Small intestine (tissue), 7 donors: ENCODE measurements around the gene ADAMTS2. TPM values are rescaled to one million over a fixed set of nuclear protein-coding genes. Genes with fewer than 3 reads are reported as not detected.

Source experiments
- DNase-seq, 2 donors: peaks; one replicate each; pipeline versions ENCODE4 v3.0.0 to v3.0.0-alpha.2; 2013
- FAIRE-seq: peaks from 2 replicates; lab custom pipeline; 2012; peaks lifted over from hg19 to GRCh38; lab: Jason Lieb, UNC
- H3K27ac ChIP-seq, 3 donors: one replicate each; pipeline ENCODE4 v1.5.1; 2013; ENCODE audit warnings: low read length in 2 of 3, mild to moderate bottlenecking in 2 of 3, control low read depth in 1 of 3, inconsistent platforms in 1 of 3, low read depth in 1 of 3, moderate library complexity in 1 of 3
- H3K27me3 ChIP-seq, 3 donors: one replicate each; pipeline ENCODE4 v1.6.1; 2013; ENCODE audit warnings: low read length in 3 of 3, inconsistent platforms in 1 of 3; ENCODE audit not compliant: control insufficient read depth in 3 of 3, insufficient read depth in 3 of 3
- H3K36me3 ChIP-seq, 3 donors: one replicate each; pipeline ENCODE4 v1.6.1; 2013; ENCODE audit warnings: low read length in 3 of 3, inconsistent platforms in 1 of 3, low read depth in 1 of 3, mild to moderate bottlenecking in 1 of 3, moderate library complexity in 1 of 3; ENCODE audit not compliant: control insufficient read depth in 3 of 3, insufficient read depth in 2 of 3
- H3K4me1 ChIP-seq, 3 donors: one replicate each; pipeline ENCODE4 v1.6.1; 2013; ENCODE audit warnings: low read length in 2 of 3, inconsistent platforms in 1 of 3, low read depth in 1 of 3, mild to moderate bottlenecking in 1 of 3, moderate library complexity in 1 of 3; ENCODE audit not compliant: control insufficient read depth in 3 of 3, insufficient read depth in 2 of 3
- H3K4me3 ChIP-seq, 3 donors: one replicate each; pipeline ENCODE4 v1.5.1; 2013; ENCODE audit warnings: low read length in 3 of 3, control low read depth in 1 of 3, inconsistent platforms in 1 of 3, low read depth in 1 of 3, mild to moderate bottlenecking in 1 of 3, moderate library complexity in 1 of 3
- H3K9me3 ChIP-seq, 2 donors: one replicate each; pipeline ENCODE4 v1.6.1; 2013; ENCODE audit warnings: low read depth in 1 of 2, low read length in 1 of 2; ENCODE audit not compliant: control insufficient read depth in 2 of 2, insufficient read depth in 1 of 2
- WGBS, 3 donors: extraction: QIAGEN DNeasy Blood & Tissue Kit; methylation state at CpG; one replicate each; pipeline ENCODE4 v1.1.7; 2013; 5-methylcytosine and 5-hydroxymethylcytosine counted together
- polyA plus RNA-seq, 4 donors: library from polyadenylated mRNA; stranded (reverse) in 3 of 4; unstranded in 1 of 4; fragments of 200-250 nt in 3 of 4; fragments of 120-200 nt in 1 of 4; gene quantifications; one replicate each; pipeline versions ENCODE4 v1.2.1 to v1.2.3, GENCODE V29; 2013
- donor health status: healthy with polysubstance abuse.
- donor health status: control.
- donor health status: control.
- donor health status: Bipolar disorder and iron deficiency.
- donor health status: healthy.

Gene ADAMTS2
- polyA plus RNA-seq, 4 donors: 0.22 to 6.3 (median 2.4) TPM

DNA sequence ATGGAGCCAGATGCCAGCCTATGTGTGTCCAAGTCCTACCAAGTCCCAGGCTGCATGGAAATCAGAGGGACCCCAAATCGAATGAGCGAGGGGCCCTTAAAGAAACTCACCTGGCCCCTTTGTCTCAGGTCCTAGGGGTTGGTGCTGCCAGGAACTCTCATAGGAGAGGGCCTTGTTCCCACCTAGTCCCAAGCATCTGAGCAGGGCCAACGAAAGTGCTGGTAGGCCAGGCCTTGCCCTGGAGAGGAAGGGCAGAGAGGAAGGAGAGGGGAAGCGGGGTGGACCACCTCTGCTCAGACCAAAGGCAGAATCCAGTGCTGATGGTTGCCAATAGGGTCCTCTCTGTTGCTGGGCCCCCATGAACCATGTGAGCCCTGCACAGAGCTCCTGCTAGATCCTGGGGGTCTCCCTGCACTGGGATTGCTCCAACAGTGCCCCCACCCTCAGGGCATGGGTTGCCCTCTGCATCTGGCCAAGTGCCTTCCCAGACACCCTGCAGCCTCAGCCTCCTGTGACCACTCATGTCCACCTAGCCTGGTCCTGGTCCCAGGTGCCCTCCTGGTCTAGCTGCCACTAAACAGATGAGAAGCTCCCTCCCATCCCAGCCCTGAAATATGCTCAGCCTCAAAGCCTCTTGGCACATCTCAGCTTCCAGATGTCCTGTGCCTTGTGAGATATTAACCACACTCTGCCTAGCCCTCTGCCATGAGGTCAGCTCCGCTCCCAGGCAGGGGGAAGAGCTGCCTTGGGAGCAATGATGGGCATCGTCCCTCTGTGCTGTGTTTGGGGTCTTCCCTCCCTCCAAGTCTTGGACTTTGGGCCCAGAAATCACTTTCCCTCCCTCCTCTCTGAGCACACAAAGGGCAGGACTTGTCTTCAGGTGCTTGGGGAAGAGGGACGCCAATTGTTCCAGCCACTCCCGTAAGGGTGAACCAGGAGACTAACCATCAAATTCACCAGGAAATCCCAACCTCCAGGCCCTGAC lies 109.6 kb downstream of the ADAMTS2 start:
- no peak overlapping the region for H3K27ac ChIP-seq
- 63 to 82% (median 70%) methylated on average over 8 of the region's 8 CpGs for WGBS, 3 donors
- no peak for DNase-seq
- FAIRE-seq: no peak
- no peaks in the 10 kb centered on the region for H3K27me3 ChIP-seq
- H3K4me3 ChIP-seq: no peak overlapping the region
- H3K9me3 ChIP-seq: peaks cover 0 to 8% of the 10 kb centered on the region in 2 donors
- no peaks in the 10 kb centered on the region for H3K4me1 ChIP-seq
- no peaks in the 10 kb centered on the region for H3K36me3 ChIP-seq

DNA sequence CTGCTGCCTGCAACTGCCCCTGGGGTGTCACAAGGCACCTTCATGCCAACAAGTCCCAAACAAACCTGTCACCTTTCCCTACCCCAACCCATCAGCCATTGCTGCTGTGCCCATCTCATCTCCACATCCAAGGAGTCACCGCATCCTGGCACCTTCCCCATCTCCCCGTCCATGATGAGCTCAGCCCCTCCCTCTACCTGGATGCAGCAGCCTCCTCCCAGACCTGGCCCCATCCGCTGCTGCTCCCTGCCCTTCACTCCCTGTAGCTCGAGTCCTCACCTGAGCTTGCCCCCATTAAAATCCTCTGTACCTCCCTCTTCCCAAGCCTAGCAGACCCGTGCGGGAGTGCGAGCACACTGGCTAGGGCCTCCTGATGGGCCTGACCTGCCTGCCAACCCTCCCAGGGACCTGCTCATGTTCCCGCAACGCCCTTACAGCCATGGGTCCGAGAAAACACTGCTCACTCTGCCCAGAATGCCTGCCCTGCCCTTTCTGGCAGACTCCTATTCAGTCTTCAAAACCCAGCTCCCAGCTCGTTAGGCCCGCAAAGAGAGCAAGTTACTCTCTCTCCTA lies 110.6 kb downstream of the ADAMTS2 start:
- Histone ChIP-seq H3K4me3 (no peak overlapping the region), H3K9me3 (peaks cover 0 to 8% of the 10 kb centered on the region in 2 donors), H3K27me3 (no peaks in the 10 kb centered on the region), H3K4me1 (no peaks in the 10 kb centered on the region), H3K36me3 (no peaks in the 10 kb centered on the region), H3K27ac (no peak overlapping the region)
- FAIRE-seq (no peak), DNase-seq (no peak)
- 79 to 90% (median 80%) methylated on average over 12 of the region's 12 CpGs for WGBS, 3 donors

DNA sequence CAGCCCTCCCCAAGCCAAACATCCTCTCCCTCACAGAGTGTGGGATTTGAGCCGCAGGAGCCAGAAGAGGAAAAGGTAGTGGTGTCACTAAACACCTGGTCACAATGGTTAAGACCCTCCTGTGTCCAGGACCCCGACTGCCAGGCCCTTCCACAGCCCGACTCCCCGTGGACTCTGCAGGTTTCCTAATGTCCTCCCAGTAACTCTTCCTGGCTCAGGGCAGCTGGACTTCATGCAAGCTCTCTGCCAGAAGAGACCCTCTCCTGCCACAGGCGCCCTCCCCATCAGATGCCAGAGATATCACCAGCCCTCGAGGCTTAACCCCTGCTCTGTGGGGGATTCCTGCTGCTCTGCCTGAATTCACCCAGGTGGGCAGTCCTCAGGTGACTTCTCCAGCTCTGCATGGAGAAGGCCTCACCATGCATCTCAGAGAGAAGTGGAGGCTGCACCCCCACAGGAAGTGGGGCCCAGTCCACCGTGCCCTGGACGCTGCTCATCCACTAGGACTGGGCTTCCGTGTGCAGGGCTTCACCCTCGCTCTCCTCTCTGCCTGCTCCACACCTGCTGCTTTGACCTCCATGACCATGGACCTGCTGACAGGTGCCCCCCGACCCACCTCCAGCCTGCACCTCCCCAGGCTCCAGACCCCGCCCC lies 111.2 kb downstream of the ADAMTS2 start:
- Histone ChIP-seq H3K4me1 (no peaks in the 10 kb centered on the region), H3K36me3 (no peaks in the 10 kb centered on the region), H3K4me3 (no peak overlapping the region), H3K9me3 (peaks cover 0 to 8% of the 10 kb centered on the region in 2 donors), H3K27ac (no peak overlapping the region), H3K27me3 (no peaks in the 10 kb centered on the region)
- no peak for FAIRE-seq
- WGBS, 3 donors: 62 to 66% (median 65%) methylated on average over 10 to 12 of the region's 12 CpGs
- DNase-seq: no peak

DNA sequence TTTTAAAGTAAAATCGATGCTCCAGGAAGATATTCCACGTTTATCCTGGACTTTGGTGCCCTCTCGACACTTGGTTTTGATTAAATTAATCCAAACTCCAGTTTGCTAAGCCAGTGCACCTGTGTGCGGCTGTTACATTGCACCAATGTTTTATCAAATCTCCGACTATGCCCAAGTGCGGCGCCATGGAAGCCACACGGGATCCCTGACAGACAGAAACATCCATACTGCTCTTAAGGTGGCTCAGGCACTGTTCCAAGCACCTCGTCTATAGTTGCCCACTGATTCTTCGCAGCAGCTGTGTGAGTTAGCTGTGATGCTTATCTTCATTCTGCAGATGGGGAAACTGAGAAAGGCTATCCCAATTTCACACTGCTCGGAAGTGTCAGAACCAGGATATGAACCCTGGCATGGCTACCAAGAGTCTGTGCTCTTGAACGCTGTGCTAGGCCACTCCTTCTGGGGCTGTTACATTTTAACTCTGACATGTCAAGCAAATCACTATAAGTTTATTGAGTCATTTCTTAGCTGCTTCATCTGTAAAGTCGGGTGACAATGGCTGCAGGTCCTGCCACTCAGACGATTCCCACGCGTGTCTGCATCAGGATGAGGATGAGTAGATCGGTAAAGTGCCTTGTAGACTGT lies 113.0 kb downstream of the ADAMTS2 start:
- FAIRE-seq: no peak
- Histone ChIP-seq H3K27ac (no peak overlapping the region), H3K36me3 (no peaks in the 10 kb centered on the region), H3K4me1 (no peaks in the 10 kb centered on the region), H3K9me3 (peaks cover 0 to 5% of the 10 kb centered on the region in 2 donors), H3K27me3 (no peaks in the 10 kb centered on the region), H3K4me3 (no peak overlapping the region)
- 64 to 76% (median 67%) methylated on average over 17 of the region's 17 CpGs for WGBS, 3 donors
- no peak for DNase-seq

DNA sequence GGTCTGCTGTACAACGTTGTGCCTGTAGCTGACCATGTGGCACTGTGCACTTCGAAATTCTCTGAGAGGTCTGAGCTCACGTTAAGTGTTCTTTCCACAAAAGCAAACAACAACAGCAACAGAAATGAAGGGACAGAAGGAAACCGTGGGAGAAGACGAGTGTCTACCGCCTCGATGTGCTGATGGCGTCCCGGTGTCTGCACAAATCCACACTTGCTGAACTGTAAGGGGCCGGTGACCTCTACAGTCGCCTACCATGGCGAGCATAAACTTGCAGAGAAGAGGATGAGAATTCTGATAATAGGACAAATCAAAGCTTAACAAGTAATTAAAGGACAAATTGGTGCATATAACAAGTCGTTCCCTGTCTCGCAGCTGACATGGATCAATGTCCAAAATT lies 114.0 kb downstream of the ADAMTS2 start:
- Histone ChIP-seq H3K36me3 (no peaks in the 10 kb centered on the region), H3K4me1 (no peaks in the 10 kb centered on the region), H3K4me3 (no peak overlapping the region), H3K9me3 (no peaks in the 10 kb centered on the region), H3K27ac (no peak overlapping the region), H3K27me3 (no peaks in the 10 kb centered on the region)
- no peak for DNase-seq
- FAIRE-seq: no peak
- WGBS, 3 donors: 79 to 83% (median 82%) methylated on average over 14 of the region's 14 CpGs

DNA sequence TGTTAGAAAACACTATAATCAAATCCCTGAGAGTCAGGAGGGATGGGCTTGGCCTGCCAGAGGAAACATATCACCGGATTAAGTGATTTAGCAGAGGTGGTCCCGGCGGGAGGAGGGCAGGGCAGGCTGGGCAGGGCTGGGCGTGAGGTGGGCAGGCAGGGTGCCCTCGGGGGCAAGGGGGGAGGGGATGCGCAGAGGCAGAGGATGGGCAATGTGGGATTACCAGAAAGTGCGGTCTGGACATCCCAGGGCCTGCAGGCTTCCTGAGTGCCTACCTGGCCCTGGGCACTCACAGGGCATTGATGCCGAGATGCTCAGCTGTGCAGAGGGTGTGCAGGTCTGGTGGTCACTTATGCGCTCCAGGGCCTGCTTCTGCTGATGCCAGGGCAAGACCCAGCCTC lies 115.2 kb downstream of the ADAMTS2 start:
- no peak for FAIRE-seq
- no peak for DNase-seq
- 70 to 79% (median 74%) methylated on average over 9 of the region's 9 CpGs for WGBS, 3 donors
- Histone ChIP-seq H3K4me1 (no peaks in the 10 kb centered on the region), H3K4me3 (no peak overlapping the region), H3K27ac (no peak overlapping the region), H3K9me3 (peaks cover 0 to 3% of the 10 kb centered on the region in 2 donors), H3K27me3 (no peaks in the 10 kb centered on the region), H3K36me3 (no peaks in the 10 kb centered on the region)

DNA sequence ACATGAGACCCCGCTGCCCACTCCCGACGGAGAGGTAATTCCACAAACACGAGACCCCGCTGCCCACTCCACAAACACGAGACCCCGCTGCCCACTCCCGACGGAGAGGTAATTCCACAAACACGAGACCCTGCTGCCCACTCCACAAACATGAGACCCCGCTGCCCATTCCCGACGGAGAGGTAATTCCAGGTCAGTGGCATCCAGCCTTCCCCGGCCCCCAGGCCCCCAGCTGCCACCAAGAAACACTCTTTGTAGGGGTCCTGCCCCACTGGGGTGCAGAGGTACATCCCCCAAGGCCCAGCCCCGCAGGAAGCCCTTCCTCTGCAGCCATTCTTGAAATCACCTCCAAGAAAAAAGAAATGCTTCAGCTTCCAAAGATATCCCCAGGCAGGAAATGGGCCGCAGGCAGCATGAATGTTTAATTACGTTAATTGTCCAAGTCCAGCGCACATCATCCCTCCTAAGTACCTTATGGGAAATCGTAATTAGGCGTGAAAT lies 115.9 kb downstream of the ADAMTS2 start:
- Histone ChIP-seq H3K27me3 (no peaks in the 10 kb centered on the region), H3K36me3 (no peaks in the 10 kb centered on the region), H3K4me1 (no peaks in the 10 kb centered on the region), H3K9me3 (peaks cover 0 to 9% of the 10 kb centered on the region in 2 donors), H3K27ac (no peak overlapping the region), H3K4me3 (no peak overlapping the region)
- FAIRE-seq: no peak
- 77 to 80% (median 78%) methylated on average over 10 to 17 of the region's 20 CpGs for WGBS, 3 donors
- DNase-seq: no peak
